HG03521 (cell line): ENCODE results near the gene GOLGA8J.
"Not testable (repeated sequence)": the region's sequence is repeated elsewhere in the genome, so short reads cannot be mapped to it uniquely, and the experiment has no call there.

Experiments used
- ATAC-seq: cut with Tn5 transposase; IDR thresholded peaks from one replicate; pipeline ENCODE4 v1.9.1; 2021; ENCODE audit warnings: mild to moderate bottlenecking, moderate library complexity; ENCODE audit not compliant: unreplicated experiment

The GOLGA8J gene

DNA sequence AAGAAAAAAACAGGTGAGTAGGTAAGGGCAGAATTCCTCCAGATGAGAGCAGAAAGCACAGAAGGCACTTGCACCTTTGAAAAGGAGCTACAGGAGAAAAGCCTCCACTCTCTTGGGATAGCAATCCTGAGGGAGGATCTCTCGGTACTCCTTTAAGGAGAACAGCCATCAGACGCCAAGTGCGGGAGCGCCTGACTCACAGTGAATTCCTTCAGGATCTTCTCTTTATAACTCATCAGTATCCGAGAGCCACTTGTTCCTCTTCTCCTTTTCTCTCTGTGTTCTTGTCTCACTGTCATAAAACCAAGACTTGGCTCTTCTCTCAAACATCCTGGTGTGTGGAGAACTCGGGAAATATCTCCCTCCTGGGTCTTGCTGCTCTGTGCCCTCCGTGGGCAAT lies 10.1 kb upstream of the GOLGA8J start:
- no peak for ATAC-seq

DNA sequence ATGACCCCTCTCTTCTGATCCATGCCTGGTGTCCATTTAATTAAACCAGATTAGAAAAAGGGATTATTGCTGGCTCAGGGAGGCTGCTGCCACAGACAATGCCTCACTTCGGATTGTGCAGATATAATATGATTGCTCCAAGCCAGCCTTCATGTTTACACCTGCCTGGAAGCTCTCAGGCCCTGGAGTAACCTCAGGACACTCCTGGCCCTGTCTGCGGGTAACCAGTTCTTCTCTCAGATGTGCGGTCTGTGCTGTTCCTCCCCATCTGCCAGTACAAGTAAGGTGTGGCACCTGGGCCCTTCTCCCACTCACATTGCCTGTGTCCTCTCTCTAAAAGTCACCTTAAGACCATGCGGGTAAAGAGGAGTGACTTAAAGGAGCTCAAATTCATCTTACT lies 8.8 kb upstream of the GOLGA8J start:
- no peak for ATAC-seq

DNA sequence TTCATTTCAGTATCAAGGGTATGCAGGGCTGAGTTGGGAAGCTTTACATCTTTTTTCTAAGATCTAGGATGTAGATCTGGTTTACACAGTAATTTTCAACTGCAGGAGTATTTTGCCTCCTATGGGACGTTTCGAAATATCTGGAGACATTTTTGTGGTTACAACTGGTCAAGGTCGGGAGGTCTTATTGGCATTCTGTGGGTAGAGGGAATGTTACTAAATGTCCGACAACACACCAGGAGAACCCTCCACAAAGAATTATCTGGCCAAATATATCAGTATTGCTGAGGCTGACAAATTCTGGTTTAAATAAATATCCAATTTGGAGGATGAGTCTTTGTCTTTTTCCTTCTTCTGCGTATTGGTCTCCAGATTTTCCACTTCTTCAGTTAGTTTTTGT lies 1.9 kb upstream of the GOLGA8J start:
- not testable (repeated sequence) for ATAC-seq

DNA sequence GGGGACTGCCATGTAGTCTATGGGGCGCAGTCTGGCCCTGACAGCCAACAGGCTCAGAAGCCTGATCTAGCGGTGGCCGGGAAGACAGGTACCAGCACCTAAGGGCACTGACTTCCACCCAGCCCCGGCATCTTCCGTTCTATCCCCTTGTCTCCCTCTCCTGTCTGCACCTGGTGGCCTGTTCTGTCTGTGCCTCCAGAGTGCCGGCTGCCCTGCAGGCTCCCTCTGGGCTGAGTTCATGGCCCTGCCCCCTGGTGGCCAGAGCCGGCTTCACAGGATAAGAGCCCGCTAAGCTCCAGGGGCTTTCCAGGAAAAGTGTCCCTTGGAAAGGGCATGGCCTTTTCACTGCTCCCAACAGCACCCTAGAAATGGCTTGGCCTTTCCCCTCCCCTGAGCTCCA lies 15.1 kb downstream of the GOLGA8J start:
- not testable (repeated sequence) for ATAC-seq

DNA sequence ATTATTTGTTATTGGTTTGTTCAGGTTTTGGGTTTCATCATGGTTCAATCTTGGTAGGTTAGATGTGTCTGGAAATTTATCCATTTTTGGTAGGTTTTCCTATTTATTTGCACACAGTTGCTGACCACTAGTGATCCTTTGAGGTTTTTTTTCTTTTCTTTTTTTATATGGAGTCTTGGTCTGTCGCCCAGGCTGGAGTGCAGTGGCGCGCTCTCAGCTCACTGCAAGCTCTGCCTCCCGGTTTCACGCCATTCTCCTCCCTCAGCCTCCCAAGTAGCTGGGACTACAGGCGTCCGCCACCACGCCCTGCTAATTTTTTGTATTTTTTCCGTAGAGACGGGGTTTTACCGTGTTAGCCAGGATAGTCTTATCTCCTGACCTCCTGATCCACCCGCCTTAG lies 20.1 kb downstream of the GOLGA8J start:
- not testable (repeated sequence) for ATAC-seq

DNA sequence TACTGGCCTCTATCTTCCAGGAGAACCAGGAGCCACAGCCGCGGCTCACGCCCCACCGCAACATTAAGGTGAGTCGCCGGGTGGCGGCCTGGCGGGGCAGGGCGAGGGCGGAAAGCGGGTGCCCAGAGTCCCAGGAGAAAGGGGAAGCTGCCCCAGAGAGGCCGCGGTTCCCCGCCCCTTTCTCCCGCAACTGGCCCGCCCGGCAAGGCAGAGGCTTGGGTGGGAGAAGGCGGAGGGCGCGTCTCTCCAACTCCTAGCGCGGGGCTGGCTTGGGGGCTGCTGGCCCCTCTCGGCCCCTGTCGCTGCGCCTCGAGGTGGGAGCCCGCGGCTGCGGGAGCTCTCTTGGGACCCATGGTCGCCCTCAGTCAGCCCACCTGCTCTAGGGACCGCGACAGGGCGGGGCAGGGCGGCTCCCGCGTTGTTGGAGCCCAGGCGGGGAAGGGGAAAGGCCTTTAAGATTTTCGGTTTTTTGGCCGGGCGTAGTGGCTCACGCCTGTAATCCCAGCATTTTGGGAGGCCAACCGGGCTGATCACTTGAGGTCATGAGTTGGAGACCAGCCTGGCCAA lies 21.3 kb downstream of the GOLGA8J start:
- ATAC-seq = not testable (repeated sequence)

DNA sequence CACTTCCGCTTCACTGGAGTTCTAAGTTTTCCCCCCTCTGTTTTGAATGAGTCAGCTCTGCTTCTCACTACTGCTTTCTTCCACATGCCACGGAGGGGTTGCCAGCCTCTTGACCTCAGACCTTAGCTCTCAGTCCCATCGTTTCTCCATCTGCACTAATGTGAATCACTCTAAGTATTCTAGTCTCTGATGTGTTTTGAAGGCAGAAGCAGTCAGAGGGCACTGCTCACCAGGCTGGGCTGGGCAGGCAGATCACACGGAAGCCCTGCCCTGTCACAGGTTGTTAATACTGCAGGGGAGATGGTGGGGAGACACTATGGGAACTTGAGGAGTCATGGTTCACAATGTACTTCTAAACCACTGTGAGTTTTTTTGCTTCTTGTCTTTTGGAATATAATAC lies 27.8 kb downstream of the GOLGA8J start:
- ATAC-seq = not testable (repeated sequence)

DNA sequence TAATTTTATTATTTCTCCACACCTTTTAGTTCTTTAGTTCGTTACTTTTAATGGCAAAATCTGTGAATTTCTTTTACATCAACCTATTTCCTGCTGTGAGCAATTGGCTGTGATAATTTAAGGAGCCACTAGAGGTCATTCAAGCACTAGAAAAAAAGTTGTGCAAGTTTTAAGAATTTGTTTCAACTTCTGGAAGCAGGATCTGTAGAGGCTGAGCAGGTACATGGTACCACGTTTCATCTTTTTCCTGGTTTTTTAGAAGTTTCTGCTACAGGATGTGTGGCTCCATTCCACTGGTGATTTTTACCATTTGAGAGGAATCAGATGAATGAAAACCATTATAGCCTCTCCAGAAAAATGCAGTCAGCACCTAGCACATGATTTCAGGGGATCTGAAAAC lies 47.3 kb downstream of the GOLGA8J start:
- ATAC-seq = not testable (repeated sequence)

DNA sequence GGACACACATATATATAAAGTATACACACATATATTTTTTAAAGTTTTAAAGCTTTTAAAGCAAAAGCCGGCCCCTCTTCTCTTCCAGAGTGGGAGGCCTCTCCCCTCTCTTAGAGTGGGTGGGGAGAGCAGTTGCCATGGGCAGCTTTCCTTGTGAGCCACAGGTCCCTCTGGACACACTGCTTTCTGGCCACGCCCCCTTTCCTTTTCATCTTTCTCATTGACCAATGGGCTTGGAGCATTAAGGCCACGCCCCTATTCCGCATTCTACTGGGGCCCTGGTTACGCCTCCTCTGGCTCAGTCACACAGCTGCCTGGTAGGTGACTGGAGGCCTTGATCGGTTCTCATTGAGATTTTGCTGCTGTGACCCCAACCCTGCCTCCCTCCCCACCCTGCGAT lies 52.0 kb downstream of the GOLGA8J start, which contains the start of gene GOLGA8T:
Gene GOLGA8T (plus strand): TSS at position 301 of the 400 bp plus-strand sequence. CDS start 98 bp downstream, at position 399.
- not testable (repeated sequence) for ATAC-seq
